NOMO-1 (cell line): ENCODE measurements around the gene FBXO33.
"Not testable (repeated sequence)": the region's sequence is repeated elsewhere in the genome, so short reads cannot be mapped to it uniquely, and the experiment has no call there.

ENCODE experiments used
- DNase-seq, 2 experiments: peaks; one replicate each; lab custom pipeline; 2025; ENCODE audit not compliant: unreplicated experiment in 2 of 2; lab: John Stamatoyannopoulos, UW

Gene FBXO33

GRCh38 chr14:39374851-39375250 lies 57.4 kb downstream of the FBXO33 start:
- DNase-seq: no peak

- DNase-seq: no peak
These were observed 59.6 kb downstream of the FBXO33 start for GRCh38 chr14:39372656-39373055.

- DNase-seq: no peak
These were observed 61.8 kb downstream of the FBXO33 start for GRCh38 chr14:39370415-39370814.

- no peak for DNase-seq
These were observed 63.2 kb downstream of the FBXO33 start for GRCh38 chr14:39369029-39369428.

GRCh38 chr14:39368261-39368959 lies 63.8 kb downstream of the FBXO33 start:
- DNase-seq: peak in 1 of 2 experiments; percentile 2

GRCh38 chr14:39367387-39367751 lies 64.9 kb downstream of the FBXO33 start:
- DNase-seq: no peak

DNA sequence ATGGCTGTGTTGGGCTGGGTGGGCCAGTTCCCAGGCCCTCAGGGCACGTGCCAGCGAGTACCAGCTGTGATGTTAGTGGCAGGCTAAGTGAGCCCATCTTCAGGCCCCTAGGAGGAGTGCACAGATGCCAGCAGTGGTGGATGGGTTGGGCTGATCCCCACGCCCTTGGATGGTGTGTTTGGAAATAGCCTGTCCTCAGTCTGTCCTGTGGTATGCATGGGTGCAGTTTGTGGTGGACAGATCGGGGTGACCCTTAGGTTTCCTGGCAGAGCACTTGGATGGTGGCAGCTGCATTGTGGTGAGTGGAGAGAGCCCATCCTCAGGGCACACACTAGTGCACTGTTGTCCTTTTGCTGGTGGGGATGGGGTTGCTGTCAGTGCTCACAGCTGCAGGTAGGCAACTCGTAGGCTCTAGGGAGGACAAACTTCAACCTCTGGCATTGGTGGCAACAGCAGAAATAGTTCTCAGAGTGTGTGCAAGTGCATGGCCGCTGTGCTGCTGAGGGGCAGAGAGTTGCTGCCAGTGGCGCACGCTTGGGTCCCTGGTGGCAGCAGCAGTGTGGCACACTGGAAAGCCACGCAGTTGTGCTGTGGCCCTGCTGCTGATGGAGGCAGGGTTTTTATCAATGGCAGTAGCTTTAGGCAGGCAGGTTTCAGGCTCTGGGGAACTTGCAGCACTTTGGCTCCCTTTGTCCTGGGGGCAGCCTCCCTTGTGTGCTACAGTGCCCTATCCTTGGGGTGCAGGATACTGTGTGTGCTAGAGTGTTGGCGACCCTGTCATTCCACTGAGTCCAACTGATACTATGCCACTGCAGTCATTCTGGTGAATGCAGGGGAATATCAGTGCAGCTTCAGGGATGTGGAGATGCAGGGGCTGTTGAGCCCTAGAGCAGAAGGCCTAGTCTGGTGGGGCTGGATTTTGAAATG lies 65.5 kb downstream of the FBXO33 start:
- no peak for DNase-seq

DNA sequence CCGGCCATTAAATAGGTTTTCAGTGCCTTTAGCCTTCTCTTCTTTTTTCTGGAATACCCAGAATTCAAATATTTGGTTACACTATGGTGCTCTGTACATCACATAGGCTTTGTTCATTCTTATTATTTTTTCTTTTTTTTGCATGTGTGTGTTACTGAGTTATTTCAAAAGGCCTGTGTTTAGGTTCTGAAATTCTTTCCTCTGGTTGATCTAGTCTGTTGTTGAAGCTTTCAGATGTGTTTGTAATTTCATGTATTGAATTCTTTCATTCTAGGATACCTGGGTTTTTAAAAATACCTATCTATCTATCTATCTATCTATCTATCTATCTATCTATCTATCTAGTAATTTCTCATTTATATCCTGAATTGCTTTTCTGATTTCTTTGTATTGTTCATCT lies 66.9 kb downstream of the FBXO33 start:
- no peak for DNase-seq

DNA sequence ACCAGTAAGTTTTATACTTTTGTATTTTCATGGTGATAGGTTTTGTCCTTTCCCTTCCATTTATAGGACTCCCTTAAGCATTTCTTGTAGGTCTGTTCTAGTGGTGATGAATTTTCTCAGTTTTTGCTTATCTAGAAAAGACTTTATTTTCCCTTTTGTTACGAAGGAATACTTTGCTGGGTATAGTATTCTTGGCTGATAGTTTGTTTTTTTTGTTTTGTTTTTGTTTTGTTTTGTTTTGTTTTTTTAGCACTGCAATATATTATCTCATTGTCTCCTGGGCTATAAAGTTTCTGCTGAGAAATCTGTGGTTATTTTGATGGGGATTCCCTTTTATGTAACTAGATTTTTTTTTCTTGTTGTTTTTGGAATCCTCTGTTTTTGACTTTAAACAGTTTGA lies 67.7 kb downstream of the FBXO33 start:
- no peak for DNase-seq

GRCh38 chr14:39361556-39361955 lies 70.7 kb downstream of the FBXO33 start:
- DNase-seq: not testable (repeated sequence)

DNA sequence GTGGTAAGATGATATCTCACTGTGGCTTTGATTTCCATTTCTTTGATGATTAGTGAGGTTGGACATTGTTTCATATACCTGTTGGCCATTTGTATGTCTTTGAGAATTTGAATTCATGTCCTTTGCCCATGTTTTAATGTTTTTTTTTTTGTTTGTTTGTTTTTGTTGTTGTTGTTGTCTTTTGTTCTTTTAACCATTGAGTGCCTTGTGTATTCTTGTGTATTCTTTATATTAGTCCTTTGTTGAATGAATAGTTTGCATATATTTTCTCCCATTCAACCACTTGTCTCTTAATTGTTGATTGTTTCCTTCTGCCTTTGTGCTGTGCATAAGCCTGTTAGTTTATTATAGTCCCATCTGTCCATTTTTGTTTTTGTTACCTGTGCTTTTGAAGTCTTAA lies 71.9 kb downstream of the FBXO33 start:
- no peak for DNase-seq

- not testable (repeated sequence) for DNase-seq
These were observed 73.2 kb downstream of the FBXO33 start for GRCh38 chr14:39359069-39359468.

- no peak for DNase-seq
These were observed 80.5 kb downstream of the FBXO33 start for GRCh38 chr14:39351708-39352107.

DNA sequence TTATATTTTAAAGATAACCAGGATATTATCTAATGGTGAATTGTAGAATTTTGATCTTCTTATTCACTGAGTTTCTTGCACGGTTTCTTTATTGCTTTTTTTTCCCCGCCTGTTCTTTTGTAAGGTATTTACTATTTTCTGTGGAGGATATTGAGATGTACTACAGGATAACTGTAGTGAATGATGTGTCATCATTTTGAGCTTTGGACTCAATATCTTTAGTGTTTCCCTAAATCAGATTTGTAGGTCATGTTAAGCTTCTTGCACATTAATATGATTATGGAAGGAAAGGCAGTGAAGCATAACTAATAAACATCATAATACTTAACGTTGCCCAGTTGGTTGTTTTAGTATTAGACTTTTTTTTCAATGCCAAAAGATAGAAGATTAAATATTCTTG lies 81.4 kb downstream of the FBXO33 start:
- DNase-seq: no peak
